PC-9 (cell line): ENCODE measurements around the gene THADA.

Source experiments
- CTCF ChIP-seq: fragments of 200-600 bp; sonication (generic); conservative IDR thresholded peaks from 2 replicates; pipeline ENCODE4 v1.6.1; 2017; ENCODE audit warnings: mixed run types, antibody characterized with exemption, mild to moderate bottlenecking, moderate library complexity
- EZH2 ChIP-seq: fragments of 200-600 bp; sonication (generic); IDR thresholded peaks from 2 replicates; pipeline ENCODE4 v1.8.0; 2017; ENCODE audit warnings: antibody characterized with exemption, low read depth

- 0 out of 2 replicates have a peak, but pooled peaks have one; percentile 23 for TF ChIP-seq CTCF
- no peak for TF ChIP-seq EZH2
These were observed 403.8 kb downstream of the THADA start for GRCh38 chr2:43191947-43192516.
